Endothelial cell of umbilical vein (primary cell): ENCODE results near the gene KIF3A. TPM values are rescaled to one million over a fixed set of nuclear protein-coding genes. Genes with fewer than 3 reads are reported as not detected.

Experiments used
- BruUV-seq: library from RNA; stranded (reverse); fragments of 400-500 nt; replicated peaks from 2 replicates; lab custom pipeline; 2021; lab: Mats Ljungman, UMichigan
- CTCF ChIA-PET: fragments of 300-600, 350-600 bp; sonication (Branson Sonifier 250); formaldehyde crosslinking; loops from one replicate; lab custom pipeline; 2021; ENCODE audit warnings: antibody characterized with exemption, inconsistent platforms; lab: Charles Lee
- POLR2A ChIA-PET: fragments of 300-600, 350-600 bp; sonication (Branson Sonifier 250); formaldehyde crosslinking; loops from one replicate; lab custom pipeline; 2021; ENCODE audit warnings: antibody characterized with exemption, inconsistent platforms; lab: Charles Lee
- DNase-seq: peaks from one replicate; pipeline ENCODE4 v3.0.0-alpha.2; 2011; ENCODE audit warnings: low read depth, low spot score
- FAIRE-seq: peaks from 2 replicates; lab custom pipeline; 2011; peaks lifted over from hg19 to GRCh38; lab: Jason Lieb, UNC
- H2AFZ ChIP-seq: 2 replicates; pipeline ENCODE4 v1.6.0; 2012; ENCODE audit warnings: low read depth, low read length, control low read depth, inconsistent platforms
- H3K27ac ChIP-seq: 2 replicates; pipeline ENCODE4 v1.5.1; 2011; ENCODE audit warnings: low read depth, mild to moderate bottlenecking, control low read depth, low read length, moderate library complexity; ENCODE audit not compliant: insufficient read depth
- H3K27me3 ChIP-seq, 2 experiments: 2 replicates each; pipeline versions ENCODE4 v1.6.0 to v1.6.1; 2011; ENCODE audit warnings: low read length in 2 of 2, mixed read lengths in 1 of 2; ENCODE audit not compliant: control insufficient read depth in 2 of 2, insufficient read depth in 2 of 2
- H3K36me3 ChIP-seq, 2 experiments: 2 replicates in 1 of 2; 3 replicates in 1 of 2; pipeline ENCODE4 v1.5.1; 2011; ENCODE audit warnings: low read length in 2 of 2, mild to moderate bottlenecking in 1 of 2, moderate library complexity in 1 of 2; ENCODE audit not compliant: control insufficient read depth in 2 of 2, insufficient read depth in 2 of 2; ENCODE audit errors: extremely low read depth in 1 of 2
- H3K4me1 ChIP-seq: 3 replicates; pipeline ENCODE4 v1.5.1; 2011; ENCODE audit warnings: mild to moderate bottlenecking, low read length; ENCODE audit not compliant: control insufficient read depth, insufficient read depth; ENCODE audit errors: extremely low read depth
- H3K4me2 ChIP-seq: 2 replicates; pipeline ENCODE4 v1.6.1; 2011; ENCODE audit warnings: low read length, control low read depth, mixed read lengths; ENCODE audit not compliant: insufficient read depth
- H3K4me3 ChIP-seq, 3 experiments: fragments of 200-600 bp in 1 of 3; sonication (generic), shearing (Covaris generic) in 1 of 3; replicated peaks in 1 of 3; 2 replicates each; pipeline ENCODE4 v1.5.1; 2011 to 2016; ENCODE audit warnings: control low read depth in 3 of 3, low read length in 3 of 3, mild to moderate bottlenecking in 2 of 3, inconsistent platforms in 1 of 3, low read depth in 1 of 3, moderate library complexity in 1 of 3; ENCODE audit not compliant: insufficient read depth in 1 of 3
- H3K79me2 ChIP-seq: 2 replicates; pipeline ENCODE4 v1.6.0; 2012; ENCODE audit warnings: low read length, inconsistent platforms; ENCODE audit not compliant: control insufficient read depth, insufficient read depth
- H3K9ac ChIP-seq: replicated peaks from 2 replicates; pipeline ENCODE3; 2011; ENCODE audit warnings: low read length, control low read depth; ENCODE audit not compliant: insufficient read depth; ENCODE audit errors: extremely low read depth
- H3K9me1 ChIP-seq: replicated peaks from 3 replicates; pipeline ENCODE4 v1.6.0; 2011; ENCODE audit warnings: mild to moderate bottlenecking, low read length; ENCODE audit not compliant: control insufficient read depth, insufficient read depth; ENCODE audit errors: extremely low read depth
- H3K9me3 ChIP-seq: replicated peaks from 2 replicates; pipeline ENCODE4 v1.5.1; 2012; ENCODE audit warnings: low read length, inconsistent platforms; ENCODE audit not compliant: control insufficient read depth, insufficient read depth
- H4K20me1 ChIP-seq: replicated peaks from 2 replicates; pipeline ENCODE3; 2011; ENCODE audit warnings: mild to moderate bottlenecking, low read length; ENCODE audit not compliant: control insufficient read depth, insufficient read depth; ENCODE audit errors: extremely low read depth
- MAX ChIP-seq: IDR thresholded peaks from 2 replicates; pipeline ENCODE4 v1.6.1; 2011; ENCODE audit not compliant: insufficient read depth, insufficient read length
- POLR2A ChIP-seq: IDR thresholded peaks from 2 replicates; pipeline ENCODE4 v1.6.1; 2012; ENCODE audit warnings: low read depth, mild to moderate bottlenecking, control low read depth, low read length
- POLR2AphosphoS5 ChIP-seq: IDR thresholded peaks from 2 replicates; pipeline ENCODE4 v1.6.1; 2012; ENCODE audit warnings: low read depth, mild to moderate bottlenecking, control low read depth, low read length, moderate library complexity; ENCODE audit not compliant: insufficient read depth
- dilution Hi-C: fragments of 300-500 bp; cut with MboI; formaldehyde crosslinking; loops from one replicate; pipeline ENCODE4 v1.15.0; 2019; ENCODE audit warnings: low sequenced_read_pairs; ENCODE audit not compliant: extremely low pct_ligation_motif_present
- intact Hi-C: fragments of 100-400 bp; cut with micrococcal nuclease; formaldehyde crosslinking; loops from one replicate; pipeline ENCODE4 v1.10.0; 2022
- polyA plus RNA-seq, 4 experiments: library from polyadenylated mRNA; depleted of rRNA in 3 of 4; stranded (reverse) in 3 of 4; unstranded in 1 of 4; fragments of >200 nt; gene quantifications; 2 replicates each; pipeline versions ENCODE4 v1.2.1 to v1.2.3, GENCODE V29; 2011 to 2012; ENCODE audit warnings: missing spikeins in 1 of 4
- total RNA-seq: library from RNA; stranded (reverse); gene quantifications from 2 replicates; pipeline ENCODE4 v1.2.3, GENCODE V29; 2021
- TF ChIP-seq, protein P1 (sequence below), 2 donors: IDR thresholded peaks; 1 replicate in 1 of 2; 2 replicates in 1 of 2; pipeline ENCODE4 v1.5.1; 2011; ENCODE audit warnings: low read length in 2 of 2, mild to moderate bottlenecking in 2 of 2, moderate library complexity in 2 of 2, control low read depth in 1 of 2, inconsistent platforms in 1 of 2, low read depth in 1 of 2; ENCODE audit not compliant: insufficient read depth in 1 of 2; ENCODE audit errors: extremely low read depth in 1 of 2

The KIF3A gene
- total and polyA plus RNA-seq, 2 donors (not counting 3 experiments of a cell fraction or from before 2014, with no cell fraction given): 3.3 to 11.2 TPM

DNA sequence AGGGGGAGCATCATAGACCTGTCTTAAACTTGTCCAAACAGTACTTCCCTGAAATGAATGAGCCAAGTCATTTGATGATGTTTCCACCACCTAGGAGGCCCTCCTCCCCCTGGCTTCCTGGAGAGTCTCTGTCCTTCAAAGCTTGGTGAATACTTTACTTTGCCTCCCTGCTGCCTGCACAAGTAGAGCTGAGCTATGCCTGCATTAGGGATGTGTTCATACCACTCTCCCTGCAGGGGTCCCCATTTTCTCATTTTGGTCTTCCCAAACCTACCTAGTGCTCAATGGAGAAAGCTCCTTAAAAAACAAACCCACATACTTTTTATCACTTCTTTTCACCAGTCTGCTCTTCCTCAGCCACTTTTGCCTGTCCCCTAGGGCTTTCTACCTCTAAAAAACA is 17.6 kb upstream of the KIF3A start:
- H3K27ac ChIP-seq: no peak overlapping the region
- H2AFZ ChIP-seq: no peak overlapping the region
- H3K4me3 ChIP-seq: no peak overlapping the region
- dilution Hi-C loops: no loop called here
- TF ChIP-seq POLR2A: no peak
- TF ChIP-seq, protein P1, sequence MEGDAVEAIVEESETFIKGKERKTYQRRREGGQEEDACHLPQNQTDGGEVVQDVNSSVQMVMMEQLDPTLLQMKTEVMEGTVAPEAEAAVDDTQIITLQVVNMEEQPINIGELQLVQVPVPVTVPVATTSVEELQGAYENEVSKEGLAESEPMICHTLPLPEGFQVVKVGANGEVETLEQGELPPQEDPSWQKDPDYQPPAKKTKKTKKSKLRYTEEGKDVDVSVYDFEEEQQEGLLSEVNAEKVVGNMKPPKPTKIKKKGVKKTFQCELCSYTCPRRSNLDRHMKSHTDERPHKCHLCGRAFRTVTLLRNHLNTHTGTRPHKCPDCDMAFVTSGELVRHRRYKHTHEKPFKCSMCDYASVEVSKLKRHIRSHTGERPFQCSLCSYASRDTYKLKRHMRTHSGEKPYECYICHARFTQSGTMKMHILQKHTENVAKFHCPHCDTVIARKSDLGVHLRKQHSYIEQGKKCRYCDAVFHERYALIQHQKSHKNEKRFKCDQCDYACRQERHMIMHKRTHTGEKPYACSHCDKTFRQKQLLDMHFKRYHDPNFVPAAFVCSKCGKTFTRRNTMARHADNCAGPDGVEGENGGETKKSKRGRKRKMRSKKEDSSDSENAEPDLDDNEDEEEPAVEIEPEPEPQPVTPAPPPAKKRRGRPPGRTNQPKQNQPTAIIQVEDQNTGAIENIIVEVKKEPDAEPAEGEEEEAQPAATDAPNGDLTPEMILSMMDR (IDR thresholded peaks at IDR 0.05; ENCODE audit: extremely low read depth in 1 of 2, insufficient read depth in 1 of 2, low read depth in 1 of 2, low read length in 2 of 2): peak in 1 of 2 donors; percentile 39
- intact Hi-C loops: loop anchor here (1.0 kb wide), 1 partner anchor 65 kb away; no protein-coding TSS in a partner anchor
- no peaks in the 10 kb centered on the region for H3K9me3 ChIP-seq
- no TSS peak for BruUV-seq
- H3K9ac ChIP-seq: no peak overlapping the region
- H3K4me2 ChIP-seq: no peak overlapping the region
- H3K9me1 ChIP-seq: no peaks in the 10 kb centered on the region
- FAIRE-seq (no peak), DNase-seq (peak; percentile 42)
- peaks cover 7 to 9% of the 10 kb centered on the region in 2 experiments for H3K36me3 ChIP-seq
- CTCF ChIA-PET: interaction anchor here (0.6 to 6.7 kb wide), 26 partner anchors 8 to 228 kb away, joined by 3 to 179 read pairs (median 5); partner anchors contain the start of genes CCNI2, GDF9, SEPTIN8 and SHROOM1
- H4K20me1 ChIP-seq: no peaks in the 10 kb centered on the region
- H3K79me2 ChIP-seq: no peaks in the 10 kb centered on the region
- no peaks in the 10 kb centered on the region for H3K4me1 ChIP-seq
- H3K27me3 ChIP-seq: no peaks in the 10 kb centered on the region
- POLR2A ChIA-PET: no interaction called here

DNA sequence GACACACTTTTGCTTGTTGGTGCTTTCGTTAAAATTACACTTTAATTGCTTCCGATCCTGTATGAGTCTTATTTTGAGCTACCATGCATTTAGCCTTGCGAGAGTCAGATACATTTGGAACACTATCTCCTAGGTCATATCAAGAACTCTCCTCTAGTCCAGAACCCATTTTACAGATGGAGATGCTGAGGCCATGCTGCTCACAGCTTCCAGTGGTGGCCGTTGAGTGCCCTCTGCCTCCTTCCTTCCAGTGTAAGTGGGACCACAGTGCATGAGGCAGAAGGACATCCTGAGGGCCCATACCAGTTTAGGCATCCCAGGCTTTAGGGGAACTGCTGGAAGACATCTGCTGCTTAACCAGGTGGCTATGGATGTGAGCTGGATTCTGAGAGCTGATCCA is 16.8 kb upstream of the KIF3A start:
- no peaks in the 10 kb centered on the region for H3K9me1 ChIP-seq
- TF ChIP-seq POLR2AphosphoS5 (no peak), MAX (no peak)
- no peaks in the 10 kb centered on the region for H3K79me2 ChIP-seq
- no peaks in the 10 kb centered on the region for H3K4me1 ChIP-seq
- H3K4me2 ChIP-seq: no peak overlapping the region
- ChIA-PET POLR2A (no interaction called here), CTCF (interaction anchor here (0.9 to 6.7 kb wide), 15 partner anchors 10 to 227 kb away, joined by 3 to 179 read pairs (median 5); no protein-coding TSS in a partner anchor)
- FAIRE-seq (no peak), DNase-seq (no peak)
- BruUV-seq: no TSS peak
- dilution Hi-C loops: no loop called here
- H3K27ac ChIP-seq: no peak overlapping the region
- no peak overlapping the region for H3K9ac ChIP-seq
- intact Hi-C loops: no loop called here
- no peaks in the 10 kb centered on the region for H3K9me3 ChIP-seq
- no peaks in the 10 kb centered on the region for H4K20me1 ChIP-seq
- H2AFZ ChIP-seq: no peak overlapping the region
- H3K36me3 ChIP-seq: peaks cover 4 to 7% of the 10 kb centered on the region in 2 experiments
- H3K4me3 ChIP-seq: no peak overlapping the region
- no peaks in the 10 kb centered on the region for H3K27me3 ChIP-seq
